GM19035 (cell line): ENCODE measurements around the gene GPR171.

Experiments
- ATAC-seq: cut with Tn5 transposase; IDR thresholded peaks from one replicate; pipeline ENCODE4 v1.9.1; 2021; ENCODE audit not compliant: unreplicated experiment

GPR171 gene

GRCh38 chr3:151214459-151214858 lies 11.4 kb upstream of the GPR171 start:
- ATAC-seq, result no peak

GRCh38 chr3:151213881-151214280 lies 10.9 kb upstream of the GPR171 start:
- ATAC-seq, result no peak

- ATAC-seq, result no peak
Measured at GRCh38 chr3:151213151-151213550, 10.1 kb upstream of the GPR171 start.

- ATAC-seq, result no peak
Measured at GRCh38 chr3:151210676-151211381, 7.8 kb upstream of the GPR171 start.

GRCh38 chr3:151209654-151210053 lies 6.6 kb upstream of the GPR171 start:
- ATAC-seq, result no peak

- no peak for ATAC-seq
Measured at GRCh38 chr3:151206201-151206600, 3.2 kb upstream of the GPR171 start.

GRCh38 chr3:151205482-151205881 lies 2.5 kb upstream of the GPR171 start:
- no peak for ATAC-seq

GRCh38 chr3:151204530-151205402 lies 1.8 kb upstream of the GPR171 start:
- ATAC-seq, result no peak

- no peak for ATAC-seq
Measured at GRCh38 chr3:151201051-151201730, 1.8 kb downstream of the GPR171 start.

GRCh38 chr3:151200586-151200985 lies 2.4 kb downstream of the GPR171 start:
- no peak for ATAC-seq

- ATAC-seq, result no peak
Measured at GRCh38 chr3:151199554-151200438, 3.2 kb downstream of the GPR171 start.

- ATAC-seq, result no peak
Measured at GRCh38 chr3:151198849-151199248, 4.2 kb downstream of the GPR171 start.

GRCh38 chr3:151197981-151198767 lies 4.8 kb downstream of the GPR171 start:
- ATAC-seq, result no peak

- ATAC-seq, result no peak
Measured at GRCh38 chr3:151197228-151197627, 5.8 kb downstream of the GPR171 start.

GRCh38 chr3:151196434-151196833 lies 6.6 kb downstream of the GPR171 start:
- ATAC-seq, result no peak

GRCh38 chr3:151195826-151196225 lies 7.2 kb downstream of the GPR171 start:
- no peak for ATAC-seq

GRCh38 chr3:151192545-151192944 lies 10.5 kb downstream of the GPR171 start:
- ATAC-seq, result no peak

GRCh38 chr3:151191095-151191494 lies 11.9 kb downstream of the GPR171 start:
- ATAC-seq, result no peak

- no peak for ATAC-seq
Measured at GRCh38 chr3:151183265-151183671, 19.7 kb downstream of the GPR171 start.
